SJCRH30 (cell line): ENCODE measurements around the gene RNF167. TPM values are rescaled to one million over a fixed set of nuclear protein-coding genes. Genes with fewer than 3 reads are reported as not detected.
"Not testable (repeated sequence)": the region's sequence is repeated elsewhere in the genome, so short reads cannot be mapped to it uniquely, and the experiment has no call there.

Experiments used
- DNase-seq, 2 experiments: peaks; one replicate each; pipeline ENCODE4 v3.0.0-alpha.2; 2015 to 2020
- H3K27ac ChIP-seq: fragments of 250-450 bp; sonication (Bioruptor Pico); 2 replicates; pipeline ENCODE4 v1.5.1; 2020; ENCODE audit warnings: mild to moderate bottlenecking, moderate library complexity
- H3K27me3 ChIP-seq: fragments of 250-450 bp; sonication (Bioruptor Pico); 2 replicates; pipeline ENCODE4 v1.5.1; 2020; ENCODE audit warnings: mild to moderate bottlenecking, moderate library complexity
- H3K36me3 ChIP-seq: fragments of 250-450 bp; sonication (Bioruptor Pico); 2 replicates; pipeline ENCODE4 v1.5.1; 2020; ENCODE audit warnings: mild to moderate bottlenecking, moderate library complexity
- H3K4me1 ChIP-seq: fragments of 250-450 bp; sonication (Bioruptor Pico); 2 replicates; pipeline ENCODE4 v1.5.1; 2020; ENCODE audit warnings: mild to moderate bottlenecking, moderate library complexity
- H3K4me3 ChIP-seq: fragments of 250-450 bp; sonication (Bioruptor Pico); 2 replicates; pipeline ENCODE4 v1.5.1; 2020; ENCODE audit warnings: mild to moderate bottlenecking, moderate library complexity
- H3K9me3 ChIP-seq: fragments of 250-450 bp; sonication (Bioruptor Pico); replicated peaks from 2 replicates; pipeline ENCODE4 v1.5.1; 2020; ENCODE audit warnings: mild to moderate bottlenecking, moderate library complexity
- total RNA-seq: library from RNA; depleted of rRNA; stranded (reverse); fragments of >200 nt; shearing (Covaris generic); gene quantifications from 2 replicates; pipeline ENCODE4 v1.2.3, GENCODE V29; 2014

RNF167 gene
- total RNA-seq, 1 experiment from 2014 or later = 35.7 TPM

- Histone ChIP-seq H3K4me3 (no peak overlapping the region), H3K36me3 (no peaks in the 10 kb centered on the region), H3K27ac (no peak overlapping the region), H3K27me3 (no peaks in the 10 kb centered on the region), H3K4me1 (no peaks in the 10 kb centered on the region), H3K9me3 (no peaks in the 10 kb centered on the region)
- DNase-seq = no peak
Observed at GRCh38 chr17:4920351-4921048, 19.6 kb upstream of the RNF167 start.

- Histone ChIP-seq H3K36me3 (no peaks in the 10 kb centered on the region), H3K4me3 (no peak overlapping the region), H3K27ac (no peak overlapping the region), H3K9me3 (no peaks in the 10 kb centered on the region), H3K27me3 (no peaks in the 10 kb centered on the region), H3K4me1 (no peaks in the 10 kb centered on the region)
- DNase-seq = no peak
Observed at GRCh38 chr17:4921320-4921719, 18.7 kb upstream of the RNF167 start.

GRCh38 chr17:4926577-4927335 is 13.3 kb upstream of the RNF167 start:
- H3K4me1 ChIP-seq, H3K9me3 ChIP-seq, DNase-seq, H3K27me3 ChIP-seq, H3K4me3 ChIP-seq, H3K27ac ChIP-seq, H3K36me3 ChIP-seq: not testable (repeated sequence)

- Histone ChIP-seq H3K27me3 (no peaks in the 10 kb centered on the region), H3K9me3 (no peaks in the 10 kb centered on the region)
- DNase-seq = no peak
Observed at GRCh38 chr17:4928881-4929280, 11.2 kb upstream of the RNF167 start.

GRCh38 chr17:4931963-4932362 is 8.1 kb upstream of the RNF167 start, which contains the start of gene GP1BA:
Gene GP1BA, plus strand, starts transcription at chr17:4932277. Its CDS starts 328 bp downstream, at chr17:4932605.
- Histone ChIP-seq H3K27me3 (no peaks in the 10 kb centered on the region), H3K9me3 (no peaks in the 10 kb centered on the region), H3K36me3 (no peaks in the 10 kb centered on the region), H3K4me3 (no peak within 1 kb of the TSS), H3K27ac (no peak within 1 kb of the TSS), H3K4me1 (no peaks in the 10 kb centered on the region)
- no peak for DNase-seq

More at GRCh38 chr17:4928881-4929280, 11.2 kb upstream of the RNF167 start:
- Histone ChIP-seq H3K36me3 (no peaks in the 10 kb centered on the region), H3K27ac (no peak overlapping the region), H3K4me3 (no peak overlapping the region), H3K4me1 (no peaks in the 10 kb centered on the region)

GRCh38 chr17:4932756-4933155 is 7.3 kb upstream of the RNF167 start:
- Histone ChIP-seq H3K9me3 (no peaks in the 10 kb centered on the region), H3K4me1 (no peaks in the 10 kb centered on the region), H3K27ac (no peak overlapping the region), H3K4me3 (no peak overlapping the region), H3K36me3 (peaks cover 4% of the 10 kb centered on the region; the same call in 1 of the 2 replicates), H3K27me3 (no peaks in the 10 kb centered on the region)
- no peak for DNase-seq

- Histone ChIP-seq H3K36me3 (peaks cover 4% of the 10 kb centered on the region; the same call in 1 of the 2 replicates), H3K4me3 (no peak overlapping the region), H3K9me3 (no peaks in the 10 kb centered on the region), H3K27ac (no peak overlapping the region), H3K4me1 (no peaks in the 10 kb centered on the region), H3K27me3 (no peaks in the 10 kb centered on the region)
- no peak for DNase-seq
Observed at GRCh38 chr17:4933646-4934045, 6.4 kb upstream of the RNF167 start.

- peak; percentile 37 to 53 for DNase-seq
- Histone ChIP-seq H3K27ac (no peak overlapping the region), H3K36me3 (peaks cover 4% of the 10 kb centered on the region; the same call in 1 of the 2 replicates), H3K27me3 (no peaks in the 10 kb centered on the region), H3K9me3 (no peaks in the 10 kb centered on the region), H3K4me1 (no peaks in the 10 kb centered on the region), H3K4me3 (no peak overlapping the region)
Observed at GRCh38 chr17:4934173-4934979, 5.7 kb upstream of the RNF167 start.

GRCh38 chr17:4935650-4936049 is 4.4 kb upstream of the RNF167 start:
- H3K9me3 ChIP-seq = no peaks in the 10 kb centered on the region
- H3K27ac ChIP-seq = no peak overlapping the region
- peaks cover 4% of the 10 kb centered on the region; the same call in 1 of the 2 replicates for H3K36me3 ChIP-seq
- no peak for DNase-seq
- no peaks in the 10 kb centered on the region for H3K27me3 ChIP-seq
- no peaks in the 10 kb centered on the region for H3K4me1 ChIP-seq
- no peak overlapping the region for H3K4me3 ChIP-seq

- DNase-seq = no peak
- no peaks in the 10 kb centered on the region for H3K27me3 ChIP-seq
- no peaks in the 10 kb centered on the region for H3K9me3 ChIP-seq
- no peak overlapping the region for H3K4me3 ChIP-seq
- H3K36me3 ChIP-seq = peaks cover 4% of the 10 kb centered on the region; the same call in 1 of the 2 replicates
- H3K4me1 ChIP-seq = no peaks in the 10 kb centered on the region; the same call in 1 of the 2 replicates
- H3K27ac ChIP-seq = no peak overlapping the region
Observed at GRCh38 chr17:4936436-4936835, 3.6 kb upstream of the RNF167 start.

- no peak for DNase-seq
- H3K9me3 ChIP-seq = no peaks in the 10 kb centered on the region
- H3K4me1 ChIP-seq = no peaks in the 10 kb centered on the region; the same call in 1 of the 2 replicates
- H3K36me3 ChIP-seq = peaks cover 4% of the 10 kb centered on the region; the same call in 1 of the 2 replicates
- no peaks in the 10 kb centered on the region for H3K27me3 ChIP-seq
- H3K4me3 ChIP-seq = no peak overlapping the region
- no peak overlapping the region for H3K27ac ChIP-seq
Observed at GRCh38 chr17:4937553-4937952, 2.5 kb upstream of the RNF167 start.

- Histone ChIP-seq H3K27ac (no peak overlapping the region), H3K27me3 (no peaks in the 10 kb centered on the region), H3K4me3 (no peak overlapping the region), H3K36me3 (peaks cover 4% of the 10 kb centered on the region; the same call in 1 of the 2 replicates), H3K4me1 (no peaks in the 10 kb centered on the region; the same call in 1 of the 2 replicates), H3K9me3 (no peaks in the 10 kb centered on the region)
- no peak for DNase-seq
Observed at GRCh38 chr17:4938069-4938491, 2.0 kb upstream of the RNF167 start.

- no peak for DNase-seq
- Histone ChIP-seq H3K4me3 (peak overlapping the region; percentile 67), H3K27ac (peak overlapping the region; percentile 90), H3K9me3 (no peaks in the 10 kb centered on the region), H3K27me3 (no peaks in the 10 kb centered on the region), H3K4me1 (no peaks in the 10 kb centered on the region; the same call in 1 of the 2 replicates), H3K36me3 (peaks cover 7% of the 10 kb centered on the region)
Observed at GRCh38 chr17:4938688-4939545, 1.2 kb upstream of the RNF167 start.

- H3K4me3 ChIP-seq = peak overlapping the region; percentile 67
- H3K36me3 ChIP-seq = peaks cover 12% of the 10 kb centered on the region
- no peaks in the 10 kb centered on the region; the same call in 1 of the 2 replicates for H3K4me1 ChIP-seq
- peak overlapping the region; percentile 90 for H3K27ac ChIP-seq
- no peak for DNase-seq
- H3K27me3 ChIP-seq = no peaks in the 10 kb centered on the region
- H3K9me3 ChIP-seq = no peaks in the 10 kb centered on the region
Observed at GRCh38 chr17:4939546-4939795, 597 bp upstream of the RNF167 start.
